T-helper 2 cell treated with Interferon-gamma antibody and Interleukin-4, amounts not matched to agents 100 ng/mL and 5 ng/mL, for 36 hours (primary cell): ENCODE data around the gene FOXJ3. TPM values are rescaled to one million over a fixed set of nuclear protein-coding genes. Genes with fewer than 3 reads are reported as not detected.

Experiments
- intact Hi-C: fragments of 100-400 bp; cut with micrococcal nuclease; formaldehyde crosslinking; loops from one replicate; pipeline ENCODE4 v1.15.1; 2023
- total RNA-seq: library from RNA; stranded (reverse); gene quantifications from 2 replicates; pipeline ENCODE4 v1.2.3, GENCODE V29; 2022

Gene FOXJ3
- total RNA-seq, 1 donor from 2014 or later: 47.8 TPM

DNA sequence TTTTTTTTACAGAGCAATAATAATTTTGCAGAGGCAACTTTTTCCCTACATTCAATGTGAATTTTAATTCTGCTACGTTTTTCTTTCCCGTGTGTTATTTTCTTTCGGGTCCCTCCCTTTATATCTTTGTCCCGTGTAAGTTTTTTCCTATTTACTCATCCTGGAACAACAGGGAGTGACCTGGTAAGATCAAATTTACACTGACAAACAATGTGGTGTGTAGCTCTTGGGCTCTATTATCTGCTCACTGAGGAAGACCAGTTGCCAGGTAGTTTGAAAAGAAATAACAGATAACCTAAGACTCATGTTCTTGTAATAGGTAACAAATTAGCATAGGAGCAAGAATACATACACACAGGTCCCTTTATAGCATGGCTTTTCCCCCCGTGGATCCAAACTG is 136.8 kb downstream of the FOXJ3 start:
- intact Hi-C loops: no loop called here

DNA sequence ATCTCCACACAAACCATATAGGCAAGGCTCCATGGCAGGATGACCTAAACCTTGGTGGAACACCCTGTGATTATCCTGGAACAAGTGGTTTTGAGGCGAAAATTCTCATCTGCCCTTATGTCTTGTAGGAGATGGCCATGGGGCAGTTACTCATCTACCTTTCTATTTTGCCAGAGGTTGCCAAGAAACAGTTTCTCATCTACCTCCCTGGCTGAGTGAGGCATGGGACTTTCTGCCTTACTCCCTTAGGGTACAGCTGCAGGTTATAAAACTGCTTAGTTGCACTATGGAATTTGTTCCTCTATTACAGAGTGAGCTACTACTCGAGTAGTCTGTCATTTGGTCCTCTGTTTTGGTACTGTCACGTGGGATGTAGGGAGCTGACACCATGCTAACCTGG is 139.2 kb downstream of the FOXJ3 start:
- intact Hi-C loops: no loop called here

DNA sequence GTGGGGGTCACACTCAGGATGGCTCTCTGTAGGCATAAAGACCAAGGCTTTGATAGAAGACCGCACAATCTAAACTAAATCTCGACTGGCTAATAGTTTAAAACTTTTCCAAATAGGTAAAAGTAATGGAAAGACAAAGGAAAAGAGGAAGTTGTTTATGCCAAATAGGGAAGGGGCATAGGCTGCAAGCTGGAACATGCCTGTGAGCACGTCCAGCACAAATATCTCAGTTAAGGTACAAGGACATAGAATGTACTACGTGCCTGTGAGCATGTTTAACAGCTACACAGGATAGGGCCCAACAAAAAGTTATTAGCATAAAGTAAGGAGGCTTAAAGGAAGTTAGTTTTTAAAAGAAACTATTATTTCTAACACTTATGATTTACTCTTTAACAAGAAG is 142.9 kb downstream of the FOXJ3 start:
- intact Hi-C loops: no loop called here

DNA sequence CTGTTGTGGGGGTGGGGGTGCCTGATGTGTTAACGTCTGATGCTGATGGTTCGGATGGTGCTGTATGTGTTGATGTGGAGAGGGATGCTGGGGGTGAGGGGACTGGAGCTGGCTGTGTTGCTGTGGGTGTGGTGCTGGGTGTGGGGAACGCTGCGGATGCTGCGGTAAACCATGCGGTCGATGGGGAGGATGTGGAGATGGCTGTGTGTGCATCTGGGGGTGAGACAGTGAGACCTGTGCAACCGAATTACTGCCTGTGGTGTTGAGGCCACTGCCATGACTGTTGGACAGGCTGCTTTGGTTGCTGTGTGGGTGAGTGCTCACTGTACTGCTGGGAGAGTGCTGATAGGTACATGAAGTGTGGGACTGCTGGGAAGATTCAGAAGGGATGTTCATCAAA is 143.7 kb downstream of the FOXJ3 start:
- intact Hi-C loops: no loop called here

DNA sequence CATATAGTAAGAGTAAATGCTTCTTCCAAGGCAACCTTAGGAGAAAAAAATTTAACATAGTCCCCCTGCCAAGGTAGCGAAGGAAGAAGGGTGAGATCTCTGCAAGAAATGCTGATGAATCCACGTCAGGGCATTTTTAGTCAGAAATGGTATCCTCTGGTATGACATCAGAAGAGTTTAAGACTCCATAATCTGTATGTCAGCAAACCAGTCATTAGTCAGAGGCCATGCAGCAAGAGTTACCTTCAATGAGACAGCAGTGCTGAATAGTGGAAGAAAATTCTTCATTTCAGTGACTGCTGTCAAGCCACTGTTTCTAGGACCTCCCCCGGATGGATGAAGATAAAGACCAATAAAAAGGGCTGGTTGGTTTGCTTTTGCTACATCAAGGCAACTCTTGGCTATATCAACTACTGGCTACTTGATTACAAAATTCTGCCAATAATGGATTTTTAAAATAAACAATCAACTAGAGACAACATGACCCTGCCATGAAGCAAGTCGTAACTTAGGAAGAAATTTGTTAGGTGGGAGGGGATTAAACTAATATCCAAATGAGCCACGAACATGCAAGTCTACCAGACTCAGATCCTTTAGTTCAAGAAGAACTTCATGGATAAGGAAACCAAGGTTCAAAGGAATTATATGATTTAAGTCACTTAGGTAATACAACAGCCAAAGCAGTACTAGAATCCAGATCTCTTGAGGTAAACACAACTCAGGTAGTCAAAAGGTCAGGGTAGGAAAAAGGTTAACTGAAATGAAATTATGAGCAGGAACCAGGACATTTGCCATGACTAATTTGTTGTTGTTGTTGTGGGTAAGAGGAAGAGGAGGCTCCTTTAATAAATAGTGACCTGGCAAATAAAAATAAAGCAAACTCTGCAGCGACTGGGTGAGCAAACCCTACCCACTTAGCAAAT is 144.8 kb downstream of the FOXJ3 start:
- intact Hi-C loops: no loop called here

GRCh38 chr1:42186152-42186551 is 148.9 kb downstream of the FOXJ3 start:
- intact Hi-C loops: no loop called here

DNA sequence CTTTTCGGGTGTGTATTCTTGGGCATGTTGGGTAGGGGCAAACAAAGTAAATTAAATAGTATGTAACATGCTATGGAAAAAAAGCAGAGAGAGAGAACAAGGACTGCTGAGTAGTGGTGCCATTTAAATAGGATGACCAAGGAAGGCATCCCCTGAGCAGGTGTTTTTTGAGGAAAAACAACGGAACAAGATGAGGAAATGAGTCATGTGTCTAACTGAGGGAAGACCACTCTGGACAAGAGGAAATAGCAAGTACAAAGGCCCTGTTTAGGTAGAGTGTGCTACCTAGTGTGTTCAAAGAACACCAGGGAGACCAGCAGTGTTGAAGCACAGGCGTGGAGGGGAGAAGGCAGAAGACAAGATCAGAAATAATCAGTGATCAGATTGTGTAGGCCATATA is 150.4 kb downstream of the FOXJ3 start:
- intact Hi-C loops: no loop called here

DNA sequence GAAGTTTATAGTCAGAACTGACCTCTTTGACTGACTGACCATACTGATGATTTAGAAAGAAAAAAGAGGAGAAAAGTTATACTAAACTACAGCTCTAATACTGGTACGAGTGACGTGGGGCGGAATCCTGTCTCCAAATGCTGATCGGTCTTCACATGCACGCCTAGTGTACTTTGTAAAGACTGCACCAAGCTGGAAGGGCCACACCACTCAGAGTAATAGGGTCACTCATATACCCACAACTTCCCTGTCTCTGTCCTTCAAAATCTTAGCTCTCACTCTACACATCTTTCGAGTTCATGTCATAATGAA is 151.1 kb downstream of the FOXJ3 start:
- intact Hi-C loops: no loop called here

- intact Hi-C loops: no loop called here
Measured at GRCh38 chr1:42183210-42183956, 151.7 kb downstream of the FOXJ3 start.

GRCh38 chr1:42181687-42182086 is 153.3 kb downstream of the FOXJ3 start:
- intact Hi-C loops: no loop called here

DNA sequence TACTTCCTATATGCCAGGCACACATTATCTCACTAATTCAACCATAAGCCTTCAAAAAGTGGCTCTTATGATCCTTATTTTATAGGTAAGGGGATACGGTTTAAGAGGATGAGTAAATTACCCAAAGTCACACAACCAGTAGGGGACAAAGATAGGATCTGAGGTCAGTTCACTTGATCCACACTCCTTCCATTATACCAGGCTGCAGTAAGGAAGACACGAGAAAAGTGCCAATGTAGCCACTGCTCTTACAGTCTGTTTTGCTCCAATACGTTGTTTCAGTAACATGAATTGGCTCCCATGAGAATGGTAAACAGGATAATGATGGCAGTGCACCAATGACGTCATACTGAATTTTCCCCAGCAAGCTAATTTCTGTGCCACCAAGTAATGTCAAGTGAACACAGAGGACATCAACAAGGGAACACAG is 155.1 kb downstream of the FOXJ3 start:
- intact Hi-C loops: loop anchor here (10.0 kb wide), 2 partner anchors 155 to 685 kb away; partner anchors contain the start of gene FOXJ3

DNA sequence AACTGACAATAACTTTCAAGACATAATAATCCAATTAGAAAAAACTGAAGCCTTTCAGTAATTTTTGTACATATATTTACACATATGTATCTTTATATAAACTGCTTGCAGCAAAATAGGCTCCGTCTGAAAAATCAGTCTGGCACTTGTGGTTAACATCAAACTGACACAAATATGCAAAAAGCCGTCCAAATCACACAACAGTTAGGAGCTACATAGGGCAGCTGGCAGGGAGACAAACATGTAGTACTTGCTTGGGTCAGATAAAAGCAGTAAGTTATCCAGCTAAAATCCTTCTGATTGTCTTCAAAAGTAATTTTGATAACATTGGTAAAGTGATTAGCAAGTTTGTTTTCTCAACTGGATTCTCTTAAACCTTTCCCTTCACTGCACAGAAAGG is 155.8 kb downstream of the FOXJ3 start:
- intact Hi-C loops: loop anchor here (10.0 kb wide), 2 partner anchors 156 to 684 kb away; partner anchors contain the start of gene FOXJ3

GRCh38 chr1:42178249-42178648 is 156.8 kb downstream of the FOXJ3 start:
- intact Hi-C loops: loop anchor here (10.0 kb wide), 2 partner anchors 157 to 683 kb away; partner anchors contain the start of gene FOXJ3

- intact Hi-C loops: loop anchor here (10.0 kb wide), 2 partner anchors 157 to 683 kb away; partner anchors contain the start of gene FOXJ3
Measured at GRCh38 chr1:42177541-42177981, 157.5 kb downstream of the FOXJ3 start.

GRCh38 chr1:42176902-42177519 is 158.0 kb downstream of the FOXJ3 start:
- intact Hi-C loops: loop anchor here (10.0 kb wide), 2 partner anchors 158 to 682 kb away; partner anchors contain the start of gene FOXJ3

DNA sequence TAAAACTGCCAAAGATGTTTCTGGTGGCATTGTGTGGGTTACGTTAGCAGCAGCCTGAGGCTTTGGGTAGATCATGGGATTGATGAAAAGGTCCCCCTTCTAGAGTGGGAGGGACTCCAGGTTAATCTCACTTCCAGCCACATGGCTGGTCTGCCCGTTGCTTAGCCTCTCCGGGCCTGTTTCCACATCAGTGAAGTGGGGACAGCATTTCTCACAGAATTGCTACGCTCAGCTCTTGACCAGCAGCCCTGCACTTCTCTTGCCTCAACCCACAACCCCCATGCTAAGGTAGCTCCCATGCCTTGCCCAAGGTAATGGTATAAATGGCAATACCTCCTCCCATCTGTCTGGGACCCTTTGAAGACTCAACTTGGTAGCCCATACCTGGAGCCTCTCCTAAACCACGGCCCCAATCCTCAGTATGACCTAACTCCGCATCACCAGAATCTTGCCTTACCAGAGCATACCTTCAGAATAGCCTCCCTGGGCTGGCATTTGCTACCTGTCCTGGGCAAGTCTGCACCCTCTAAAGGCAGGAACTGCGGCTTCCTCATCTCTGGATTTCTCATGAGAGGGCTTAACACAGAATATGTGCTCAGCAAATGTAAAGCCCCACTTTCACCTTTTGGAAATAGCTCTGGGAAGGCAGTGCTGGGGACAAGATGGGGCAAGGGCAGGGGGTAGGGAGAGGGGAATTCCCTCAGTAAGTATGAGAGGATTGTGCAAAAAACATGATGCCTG is 159.6 kb downstream of the FOXJ3 start:
- intact Hi-C loops: loop anchor here (10.0 kb wide), 2 partner anchors 159 to 681 kb away; partner anchors contain the start of gene FOXJ3

DNA sequence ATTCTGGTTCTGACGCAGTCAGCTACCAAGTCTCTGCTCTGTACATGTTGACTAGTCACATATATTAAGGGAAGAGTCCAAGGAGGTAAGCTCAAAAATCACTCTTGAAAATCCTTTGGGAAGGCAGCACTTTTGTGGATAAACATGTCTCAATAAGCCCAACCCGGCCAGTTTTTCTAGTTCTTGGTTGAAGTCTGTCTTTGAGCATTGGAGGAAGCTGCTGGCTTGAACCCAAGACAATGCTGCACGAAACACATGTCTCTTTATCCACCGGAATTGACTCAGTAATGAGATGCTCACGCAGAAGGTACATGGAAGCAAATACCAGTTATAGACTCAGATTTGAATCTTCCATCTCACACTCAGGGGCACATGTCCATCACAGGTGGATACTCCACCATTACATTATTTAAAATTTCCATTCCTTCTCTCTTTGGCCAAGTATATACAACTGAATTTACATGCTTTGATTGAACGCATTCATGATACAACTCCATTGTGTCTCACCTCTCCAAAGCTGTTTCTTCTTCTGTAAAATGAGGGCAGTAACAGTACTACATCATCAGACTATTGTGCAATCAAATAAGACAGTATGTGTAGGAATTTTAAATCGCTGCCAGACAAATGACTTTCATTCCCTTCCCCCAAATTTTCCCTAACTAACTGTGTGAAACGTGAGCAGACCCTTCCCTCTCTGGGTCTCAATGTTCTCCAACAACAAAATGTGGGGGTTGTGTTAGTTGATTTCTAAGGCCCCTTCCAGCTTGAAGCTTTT is 160.9 kb downstream of the FOXJ3 start:
- intact Hi-C loops: loop anchor here (1.0 to 10.0 kb wide), 3 partner anchors 161 to 679 kb away; partner anchors contain the start of gene FOXJ3

GRCh38 chr1:42173155-42173933 is 161.7 kb downstream of the FOXJ3 start:
- intact Hi-C loops: loop anchor here (1.0 to 10.0 kb wide), 3 partner anchors 161 to 679 kb away; partner anchors contain the start of gene FOXJ3
